DOHH2 (cell line): ENCODE data around the gene KRTAP5-11.

ENCODE experiments used
- CTCF ChIP-seq: fragments of 200-600 bp; sonication (generic); IDR thresholded peaks from one replicate; pipeline ENCODE4 v1.5.1; 2014; ENCODE audit warnings: antibody characterized with exemption, mild to moderate bottlenecking, low read depth, low read length; ENCODE audit not compliant: poor library complexity, severe bottlenecking
- EZH2phosphoT487 ChIP-seq: fragments of 200-600 bp; sonication (generic); IDR thresholded peaks from 2 replicates; pipeline ENCODE4 v1.6.1; 2017; ENCODE audit warnings: borderline replicate concordance, mild to moderate bottlenecking, antibody characterized with exemption, low read length, moderate library complexity, mixed read lengths

GRCh38 chr11:71542879-71543777 lies 39.5 kb downstream of the KRTAP5-11 start:
- TF ChIP-seq CTCF (no peak), EZH2phosphoT487 (no peak)
